Thymus (tissue), 11 donors: ENCODE measurements around the gene SCFD1. TPM values are rescaled to one million over a fixed set of nuclear protein-coding genes. Genes with fewer than 3 reads are reported as not detected.

Experiments
- DNase-seq, 9 donors: peaks; one replicate each; pipeline ENCODE4 v3.0.0-alpha.2; 2013; ENCODE audit warnings: low spot score in 9 of 9, low read depth in 6 of 9, missing footprints in 1 of 9
- H3K27ac ChIP-seq, 2 donors: one replicate each; pipeline ENCODE4 v1.5.1; 2013; ENCODE audit warnings: control low read depth in 1 of 2, low read depth in 1 of 2, low read length in 1 of 2, mild to moderate bottlenecking in 1 of 2, moderate library complexity in 1 of 2
- H3K27me3 ChIP-seq, 2 donors: one replicate each; pipeline ENCODE4 v1.5.1; 2013; ENCODE audit warnings: low read length in 1 of 2; ENCODE audit not compliant: control insufficient read depth in 2 of 2, insufficient read depth in 1 of 2
- H3K36me3 ChIP-seq, 2 donors: one replicate each; pipeline ENCODE4 v1.5.1; 2013; ENCODE audit warnings: low read length in 1 of 2, mild to moderate bottlenecking in 1 of 2, moderate library complexity in 1 of 2; ENCODE audit not compliant: control insufficient read depth in 2 of 2, insufficient read depth in 2 of 2
- H3K4me1 ChIP-seq, 2 donors: one replicate each; pipeline ENCODE4 v1.5.1; 2013; ENCODE audit warnings: low read length in 2 of 2; ENCODE audit not compliant: control insufficient read depth in 2 of 2, insufficient read depth in 2 of 2
- H3K4me3 ChIP-seq, 2 donors: one replicate each; pipeline ENCODE4 v1.5.1; 2013; ENCODE audit warnings: low read length in 2 of 2, control low read depth in 1 of 2, mild to moderate bottlenecking in 1 of 2
- H3K9me3 ChIP-seq, 2 donors: one replicate each; pipeline ENCODE4 v1.5.1; 2013; ENCODE audit warnings: low read length in 1 of 2, mild to moderate bottlenecking in 1 of 2; ENCODE audit not compliant: control insufficient read depth in 2 of 2, insufficient read depth in 1 of 2
- WGBS: extraction: QIAGEN DNeasy Blood & Tissue Kit; methylation state at CpG from one replicate; pipeline ENCODE4 v1.1.7; 2013; 5-methylcytosine and 5-hydroxymethylcytosine counted together
- polyA plus RNA-seq: library from polyadenylated mRNA; stranded (reverse); fragments of 200-250 nt; gene quantifications from one replicate; pipeline ENCODE4 v1.2.3, GENCODE V29; 2013
- total RNA-seq: library from RNA; stranded (reverse); fragments of 120-200 nt; gene quantifications from one replicate; pipeline ENCODE4 v1.2.4, GENCODE V29; 2013
- donor health status: healthy.

Gene SCFD1
- total and polyA plus RNA-seq, 2 donors = 78.1 to 107 TPM

DNA sequence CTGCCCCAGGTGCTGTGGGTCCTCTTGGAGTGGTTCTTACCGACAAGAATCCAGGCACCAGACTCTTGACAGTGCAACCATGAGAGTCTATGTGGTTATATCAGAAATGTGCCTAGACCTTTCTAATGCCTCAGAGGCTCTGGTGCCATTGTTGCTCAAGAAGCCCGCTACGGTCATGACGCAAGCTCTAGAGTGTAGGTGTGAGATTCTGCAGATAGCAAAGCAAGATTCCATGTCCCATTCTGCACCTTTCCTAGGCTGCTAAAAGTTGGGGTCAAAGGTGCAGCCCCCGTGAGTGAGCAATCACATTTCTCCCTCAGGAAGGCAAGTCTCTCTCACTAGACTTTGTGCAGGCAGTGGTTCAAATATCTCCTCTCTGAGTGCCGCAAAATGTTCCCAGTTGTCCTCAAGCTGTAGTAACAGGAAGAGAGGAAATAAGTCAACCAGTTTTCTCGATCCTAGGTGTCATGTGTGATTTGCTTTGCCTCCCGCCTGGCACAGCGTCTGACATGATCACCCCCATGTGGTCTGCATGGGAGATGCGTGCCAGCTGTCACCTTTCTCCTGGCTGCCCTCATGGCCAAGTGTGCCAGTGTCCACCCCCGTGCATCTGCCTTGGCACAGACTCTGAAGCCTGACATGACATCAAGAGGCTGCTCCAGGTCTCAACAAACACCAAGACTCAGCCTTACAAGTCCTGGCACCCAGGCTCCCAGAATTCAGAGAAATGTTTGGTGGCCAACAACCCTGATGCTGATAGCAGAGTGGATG lies 129.7 kb downstream of the SCFD1 start:
- WGBS = 84% methylated on average over 11 of the region's 11 CpGs
- peak in 2 of 9 donors; percentile 3 to 5 for DNase-seq
- no peaks in the 10 kb centered on the region for H3K4me1 ChIP-seq
- H3K9me3 ChIP-seq = no peaks in the 10 kb centered on the region
- no peak overlapping the region for H3K4me3 ChIP-seq
- no peaks in the 10 kb centered on the region for H3K27me3 ChIP-seq
- no peaks in the 10 kb centered on the region for H3K36me3 ChIP-seq
- H3K27ac ChIP-seq = no peak overlapping the region

- 97% methylated on average over 4 of the region's 4 CpGs for WGBS
- H3K9me3 ChIP-seq = no peaks in the 10 kb centered on the region
- H3K36me3 ChIP-seq = no peaks in the 10 kb centered on the region
- no peaks in the 10 kb centered on the region for H3K27me3 ChIP-seq
- H3K27ac ChIP-seq = no peak overlapping the region
- no peak overlapping the region for H3K4me3 ChIP-seq
- DNase-seq = no peak
- no peaks in the 10 kb centered on the region for H3K4me1 ChIP-seq
Measured at GRCh38 chr14:30753452-30753851, 131.3 kb downstream of the SCFD1 start.

DNA sequence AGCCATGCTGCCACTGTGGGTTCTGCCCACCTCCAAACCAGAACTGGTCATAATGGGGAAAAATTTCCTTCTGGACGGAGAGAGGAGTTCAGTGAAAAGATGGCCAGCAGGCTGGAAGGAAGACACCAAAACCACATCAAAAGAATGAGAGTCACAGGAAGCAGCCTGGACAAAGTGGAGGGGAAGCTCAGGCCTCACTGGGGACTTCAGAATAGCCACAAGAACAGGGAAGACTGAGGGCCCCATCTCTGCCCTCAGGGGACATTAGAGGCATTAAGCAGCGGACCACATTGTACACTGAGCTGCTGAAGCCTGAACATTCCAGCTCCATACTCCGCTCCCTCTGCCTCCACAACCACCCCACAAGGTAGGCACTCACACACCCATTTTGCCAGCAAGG lies 132.7 kb downstream of the SCFD1 start:
- Histone ChIP-seq H3K4me1 (no peaks in the 10 kb centered on the region), H3K27ac (no peak overlapping the region), H3K27me3 (no peaks in the 10 kb centered on the region), H3K9me3 (no peaks in the 10 kb centered on the region), H3K36me3 (no peaks in the 10 kb centered on the region), H3K4me3 (no peak overlapping the region)
- WGBS = 81% methylated on average over 3 of the region's 3 CpGs
- DNase-seq = no peak

DNA sequence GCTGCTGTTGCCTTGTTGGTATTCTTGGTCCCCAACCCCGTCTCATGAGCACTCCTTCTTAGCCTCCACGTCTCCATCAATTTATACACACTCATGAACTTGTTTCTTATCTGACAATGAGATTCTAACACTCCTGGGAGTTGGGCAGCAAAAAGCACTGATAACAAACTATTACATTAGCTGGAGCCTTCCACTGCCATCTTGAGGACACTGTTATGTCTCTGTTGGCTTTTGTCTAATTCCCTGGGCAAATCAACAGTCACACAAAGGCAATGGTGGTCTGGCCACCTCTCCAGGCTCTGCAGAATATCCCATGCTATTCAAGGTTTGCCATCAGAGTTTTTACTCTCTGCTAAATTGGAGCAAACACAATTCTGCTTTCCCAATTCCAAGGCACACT lies 134.5 kb downstream of the SCFD1 start:
- H3K36me3 ChIP-seq = no peaks in the 10 kb centered on the region
- H3K4me3 ChIP-seq = no peak overlapping the region
- no peak overlapping the region for H3K27ac ChIP-seq
- H3K9me3 ChIP-seq = no peaks in the 10 kb centered on the region
- no peaks in the 10 kb centered on the region for H3K4me1 ChIP-seq
- no peak for DNase-seq
- 80% methylated on average over 2 of the region's 2 CpGs for WGBS
- H3K27me3 ChIP-seq = no peaks in the 10 kb centered on the region

DNA sequence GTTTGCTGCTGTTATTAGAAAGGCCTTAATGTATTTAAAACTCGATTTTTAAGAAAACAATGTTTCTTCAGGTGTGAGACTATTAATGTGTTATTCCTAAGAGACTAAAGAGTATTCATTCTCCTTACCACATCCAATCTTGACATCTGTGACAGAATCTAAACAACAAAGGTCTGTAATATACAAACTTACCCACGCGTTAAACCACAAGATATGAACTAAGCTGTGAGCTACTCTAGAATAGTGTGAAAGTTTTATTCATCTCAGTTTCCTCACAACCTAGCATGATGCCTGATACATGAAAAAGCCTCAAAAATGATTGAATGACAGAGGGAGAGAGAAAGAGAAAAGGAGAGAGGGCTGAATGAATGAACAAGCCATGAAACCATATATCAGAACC lies 135.0 kb downstream of the SCFD1 start:
- Histone ChIP-seq H3K36me3 (no peaks in the 10 kb centered on the region), H3K4me3 (no peak overlapping the region), H3K4me1 (no peaks in the 10 kb centered on the region), H3K27ac (no peak overlapping the region), H3K9me3 (no peaks in the 10 kb centered on the region), H3K27me3 (no peaks in the 10 kb centered on the region)
- DNase-seq = no peak
- 53% methylated on average over 3 of the region's 3 CpGs for WGBS

DNA sequence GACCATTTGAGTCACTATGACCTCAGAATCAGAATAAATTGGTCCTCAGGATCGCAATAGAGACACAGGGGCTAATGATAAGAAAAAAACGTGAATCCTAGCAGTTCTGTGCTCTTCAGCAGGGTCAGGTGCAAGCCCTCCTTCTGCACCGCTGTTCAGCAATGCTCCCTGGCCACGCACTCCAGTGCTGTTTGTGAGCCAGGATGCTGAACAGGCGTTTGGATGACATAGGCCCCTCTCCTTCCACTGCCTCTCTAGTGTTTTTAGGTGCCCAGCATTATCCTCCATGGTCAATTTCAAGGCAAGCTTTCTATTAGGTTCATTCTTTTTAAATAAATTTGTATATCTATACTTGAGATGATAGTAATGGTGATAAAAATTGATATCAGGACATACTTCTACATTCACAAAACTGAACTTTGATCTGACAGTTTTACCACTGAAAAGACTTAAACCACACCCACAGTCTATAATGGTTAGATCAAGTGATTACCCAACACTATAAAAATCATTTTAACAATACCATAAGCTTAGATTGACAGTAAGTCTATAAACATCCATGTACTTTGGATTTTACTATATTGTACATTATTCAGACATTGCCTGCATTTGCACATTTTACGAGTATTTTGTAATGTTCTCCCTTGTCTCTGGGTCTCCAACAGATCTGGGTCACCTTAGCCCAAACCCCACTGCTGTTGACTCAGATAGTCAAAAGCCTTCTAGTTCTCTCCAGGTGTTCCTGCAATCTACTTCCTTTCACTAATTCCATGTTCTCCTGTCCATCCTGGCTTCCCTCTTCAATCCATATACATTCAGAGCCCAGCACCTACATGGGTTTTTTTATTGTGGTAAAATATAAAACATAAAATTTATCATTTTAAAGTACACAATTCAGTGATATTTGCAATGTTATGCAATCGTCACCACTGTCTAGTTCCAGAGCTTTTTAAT lies 137.3 kb downstream of the SCFD1 start:
- no peaks in the 10 kb centered on the region for H3K4me1 ChIP-seq
- H3K4me3 ChIP-seq = no peak overlapping the region
- H3K27me3 ChIP-seq = no peaks in the 10 kb centered on the region
- no peak overlapping the region for H3K27ac ChIP-seq
- 95% methylated on average over 7 of the region's 7 CpGs for WGBS
- DNase-seq = no peak
- H3K9me3 ChIP-seq = no peaks in the 10 kb centered on the region
- no peaks in the 10 kb centered on the region for H3K36me3 ChIP-seq

- Histone ChIP-seq H3K4me1 (no peaks in the 10 kb centered on the region), H3K4me3 (no peak overlapping the region), H3K27me3 (no peaks in the 10 kb centered on the region), H3K9me3 (no peaks in the 10 kb centered on the region), H3K27ac (no peak overlapping the region), H3K36me3 (no peaks in the 10 kb centered on the region)
- 81% methylated on average over 1 of the region's 1 CpG for WGBS
- DNase-seq = no peak
Measured at GRCh38 chr14:30763891-30764290, 141.8 kb downstream of the SCFD1 start.

DNA sequence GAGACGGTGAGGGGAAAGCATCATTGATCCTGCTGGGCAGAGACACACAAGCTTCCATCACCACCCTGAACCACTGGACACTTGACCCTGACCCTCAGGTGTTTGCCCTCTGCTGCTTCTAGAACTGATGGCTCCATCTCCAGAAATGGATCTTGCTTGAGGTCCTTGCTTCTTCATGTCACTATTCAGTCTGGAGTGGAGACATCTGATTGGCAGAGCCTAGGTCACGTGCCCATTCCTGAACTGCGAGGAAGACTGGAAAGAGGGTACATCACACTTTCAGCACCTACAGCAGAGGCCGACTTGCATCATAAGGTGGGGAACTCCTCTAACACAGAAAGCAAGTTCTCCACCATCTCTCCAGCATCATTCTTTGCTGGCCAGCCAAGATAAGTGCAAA lies 145.5 kb downstream of the SCFD1 start:
- no peaks in the 10 kb centered on the region for H3K9me3 ChIP-seq
- H3K4me3 ChIP-seq = no peak overlapping the region
- no peaks in the 10 kb centered on the region for H3K36me3 ChIP-seq
- peaks cover 0 to 2% of the 10 kb centered on the region in 2 donors for H3K27me3 ChIP-seq
- no peak overlapping the region for H3K27ac ChIP-seq
- no peak for DNase-seq
- no peaks in the 10 kb centered on the region for H3K4me1 ChIP-seq
- 99% methylated on average over 4 of the region's 4 CpGs for WGBS

DNA sequence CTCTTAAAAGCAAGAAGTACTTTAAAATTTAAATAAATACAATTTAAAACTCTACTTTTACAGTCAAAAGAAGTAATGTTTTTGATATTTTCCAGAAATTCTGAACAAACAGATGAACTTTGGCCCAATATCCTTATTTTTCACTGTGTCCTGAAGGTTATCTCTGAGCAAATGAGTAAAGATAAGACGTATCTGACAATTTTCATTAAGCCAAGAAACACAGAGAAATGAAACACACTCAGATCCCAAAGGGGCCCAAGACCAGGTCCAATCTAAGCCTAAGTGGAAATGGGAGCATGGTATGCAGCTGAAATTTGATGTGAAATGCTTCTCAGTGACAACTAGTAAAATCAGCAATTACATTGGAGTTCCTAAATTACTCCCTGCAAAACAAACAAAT lies 146.7 kb downstream of the SCFD1 start:
- H3K4me1 ChIP-seq = no peaks in the 10 kb centered on the region
- no peak for DNase-seq
- H3K9me3 ChIP-seq = no peaks in the 10 kb centered on the region
- WGBS = 95% methylated on average over 1 of the region's 1 CpG
- no peak overlapping the region for H3K27ac ChIP-seq
- no peaks in the 10 kb centered on the region for H3K36me3 ChIP-seq
- H3K4me3 ChIP-seq = no peak overlapping the region
- H3K27me3 ChIP-seq = peaks cover 0 to 2% of the 10 kb centered on the region in 2 donors
